SK-MEL-5 (cell line): ENCODE data around the gene ZNF138. TPM values are rescaled to one million over a fixed set of nuclear protein-coding genes. Genes with fewer than 3 reads are reported as not detected.

Experiments
- DNase-seq: peaks from one replicate; pipeline ENCODE4 v3.0.0-alpha.2; 2016; ENCODE audit warnings: low read depth, low spot score
- in situ Hi-C: cut with HindIII; loops from 2 replicates; pipeline ENCODE4 v1.10.0; 2016; ENCODE audit warnings: low sequenced_read_pairs, high pct_unique_total_duplicates, low pct_unique_long_range_greater_than_20kb
- total RNA-seq: library from RNA; depleted of rRNA; stranded (reverse); fragments of >200 nt; shearing (Covaris generic); gene quantifications from 2 replicates; pipeline ENCODE4 v1.2.3, GENCODE V29; 2014; rRNA removed

Gene ZNF138
- total RNA-seq, 1 experiment from 2014 or later = 12.1 TPM

GRCh38 chr7:64881461-64882287, 87.4 kb downstream of the ZNF138 start:
- DNase-seq = no peak
- in situ Hi-C loops = no loop called here

DNA sequence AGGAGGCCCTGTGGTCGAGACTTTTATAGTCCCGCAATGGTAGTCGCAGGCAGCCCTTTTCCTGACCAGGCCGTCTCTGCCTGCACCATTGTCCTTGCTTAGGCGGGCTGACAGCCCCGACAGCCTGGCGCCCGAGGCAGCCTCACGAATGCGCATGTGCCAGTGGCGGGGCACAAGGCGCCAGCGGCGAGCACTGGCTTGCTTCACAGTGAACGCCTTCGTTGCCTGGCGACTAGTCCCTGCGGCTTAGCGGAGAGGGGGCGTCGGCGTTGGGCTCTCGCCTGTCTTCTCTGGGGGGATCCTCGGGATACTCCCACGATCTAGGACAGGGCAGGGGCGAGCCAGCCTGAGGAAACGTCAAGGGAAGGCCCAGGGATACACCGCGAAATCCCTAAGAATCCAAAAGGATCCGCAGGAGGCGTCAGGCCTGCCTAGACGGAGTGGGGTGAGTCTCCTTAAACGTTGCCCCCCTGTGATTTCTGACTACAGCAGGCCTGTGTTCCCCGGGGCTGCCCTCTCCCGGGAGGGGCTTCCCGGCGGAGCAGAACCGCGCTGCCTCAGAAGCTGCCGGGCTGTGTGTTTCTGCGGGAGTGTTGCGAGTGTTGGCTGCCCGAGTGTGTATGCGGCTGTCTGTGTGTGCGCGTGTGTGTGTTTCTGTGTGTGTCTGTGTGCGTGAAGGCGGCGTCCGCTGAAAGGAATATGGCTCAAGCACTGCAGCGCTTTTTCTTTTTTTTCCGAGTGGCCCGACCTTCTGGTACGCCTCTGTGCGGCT, 88.3 kb downstream of the ZNF138 start:
- DNase-seq = no peak
- in situ Hi-C loops = no loop called here

Other genes with a start within 250 kb of the ZNF138 start
- 6.0 and 9.4 TPM in 2 replicates for gene ZNF680, start 231.4 kb upstream of the ZNF138 start, total RNA-seq
- gene ZNF107, start 128.3 kb upstream of the ZNF138 start, total RNA-seq = 4.0 and 4.7 TPM in 2 replicates
- 8.1 and 9.0 TPM in 2 replicates for gene ZNF273, start 108.8 kb downstream of the ZNF138 start, total RNA-seq
- gene ZNF117, start 196.6 kb downstream of the ZNF138 start, total RNA-seq = 0.11 and 0.16 TPM in 2 replicates
- 1.8 and 2.1 TPM in 2 replicates for gene ERV3-1, start 212.3 kb downstream of the ZNF138 start, total RNA-seq